Neural progenitor cell (in vitro differentiated cells): Measurements from ENCODE around the gene ATP6V0E1.

ENCODE experiments used
- CTCF ChIP-seq: fragments of 200-600 bp; sonication (generic); IDR thresholded peaks from 2 replicates; pipeline ENCODE4 v1.5.1; 2017; ENCODE audit warnings: antibody characterized with exemption, mild to moderate bottlenecking
- EZH2 ChIP-seq: fragments of 200-600 bp; sonication (generic); IDR thresholded peaks from 2 replicates; pipeline ENCODE4 v1.6.1; 2017; ENCODE audit warnings: antibody characterized with exemption, mild to moderate bottlenecking, moderate library complexity
- EZH2phosphoT487 ChIP-seq: fragments of 200-600 bp; sonication (generic); IDR thresholded peaks from 2 replicates; pipeline ENCODE4 v1.6.1; 2017; ENCODE audit warnings: antibody characterized with exemption

- no peak for TF ChIP-seq CTCF
- no peak for TF ChIP-seq EZH2
- TF ChIP-seq EZH2phosphoT487, result no peak
These were observed 17.8 kb downstream of the ATP6V0E1 start for GRCh38 chr5:173001229-173001841.
